ENCODE measurements around the gene IMMP2L. TPM values are rescaled to one million over a fixed set of nuclear protein-coding genes. Genes with fewer than 3 reads are reported as not detected.

Gene IMMP2L
- total and polyA plus RNA-seq, 4 donors = 9.2 to 34.7 (median 11.1) TPM

- ATAC-seq (ENCODE audit: insufficient read depth, low FRiP score) (no peak), DNase-seq (no peak)
- 97 to 98% methylated on average over 4 of the region's 4 CpGs for WGBS, 2 donors
- Histone ChIP-seq H3K4me1 (ENCODE audit: control insufficient read depth in 5 of 5, insufficient read depth in 5 of 5, low read length in 5 of 5) (peaks cover 0 to 7% (median 0%) of the 10 kb centered on the region in 5 donors), H3K9me3 (ENCODE audit: control insufficient read depth in 4 of 4, insufficient read depth in 3 of 4, low read length in 3 of 4) (no peaks in the 10 kb centered on the region), H3K4me3 (no peak overlapping the region), H3K9ac (ENCODE audit: insufficient read depth in 1 of 2, low read length in 2 of 2) (no peak overlapping the region), H3K27ac (ENCODE audit: low read depth in 1 of 2, low read length in 1 of 2) (no peak overlapping the region), H3K36me3 (ENCODE audit: control insufficient read depth in 4 of 4, insufficient read depth in 4 of 4, low read length in 4 of 4) (no peaks in the 10 kb centered on the region), H3K27me3 (ENCODE audit: control insufficient read depth in 3 of 3, insufficient read depth in 3 of 3, low read length in 2 of 3) (no peaks in the 10 kb centered on the region)
- TF ChIP-seq CTCF (IDR thresholded peaks at IDR 0.05; ENCODE audit: control extremely low read depth, extremely low read depth) = no peak
These were observed 432.9 kb downstream of the IMMP2L start for GRCh38 chr7:111129435-111129834.

- Histone ChIP-seq H3K4me3 (no peak overlapping the region), H3K36me3 (ENCODE audit: control insufficient read depth in 4 of 4, insufficient read depth in 4 of 4, low read length in 4 of 4) (peaks cover 0 to 8% (median 4%) of the 10 kb centered on the region in 4 donors), H3K27ac (ENCODE audit: low read depth in 1 of 2, low read length in 1 of 2) (no peak overlapping the region), H3K4me1 (ENCODE audit: control insufficient read depth in 5 of 5, insufficient read depth in 5 of 5, low read length in 5 of 5) (peaks cover 0 to 7% (median 0%) of the 10 kb centered on the region in 5 donors), H3K9me3 (ENCODE audit: control insufficient read depth in 4 of 4, insufficient read depth in 3 of 4, low read length in 3 of 4) (no peaks in the 10 kb centered on the region), H3K9ac (ENCODE audit: insufficient read depth in 1 of 2, low read length in 2 of 2) (no peak overlapping the region), H3K27me3 (ENCODE audit: control insufficient read depth in 3 of 3, insufficient read depth in 3 of 3, low read length in 2 of 3) (no peaks in the 10 kb centered on the region)
- DNase-seq (no peak), ATAC-seq (ENCODE audit: insufficient read depth, low FRiP score) (no peak)
- no peak for TF ChIP-seq CTCF (IDR thresholded peaks at IDR 0.05; ENCODE audit: control extremely low read depth, extremely low read depth)
- 51 to 75% methylated on average over 3 of the region's 3 CpGs for WGBS, 2 donors
These were observed 435.3 kb downstream of the IMMP2L start for GRCh38 chr7:111126987-111127386.

DNA sequence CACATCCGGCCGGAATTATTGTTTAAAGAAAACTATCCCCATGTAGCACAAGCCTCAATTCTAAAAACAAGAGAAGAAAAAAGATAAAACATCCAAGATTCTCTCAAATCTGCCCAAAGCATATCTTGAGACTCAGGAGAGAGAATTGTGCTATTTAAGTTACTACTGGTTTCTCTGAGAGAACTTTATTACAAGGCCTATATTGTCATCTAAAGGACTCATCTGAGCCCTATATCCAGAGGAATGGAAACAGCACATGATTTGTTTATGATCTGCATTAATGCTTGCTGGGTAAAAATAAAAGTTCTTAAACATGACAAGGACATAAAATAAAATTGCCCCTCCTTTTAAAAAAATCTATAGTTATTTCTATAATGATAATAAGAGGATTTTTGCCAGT, 446.3 kb downstream of the IMMP2L start:
- no peak for TF ChIP-seq CTCF (IDR thresholded peaks at IDR 0.05; ENCODE audit: control extremely low read depth, extremely low read depth)
- H3K27me3 ChIP-seq (ENCODE audit: control insufficient read depth in 3 of 3, insufficient read depth in 3 of 3, low read length in 2 of 3) = no peaks in the 10 kb centered on the region
- ATAC-seq (ENCODE audit: insufficient read depth, low FRiP score) (no peak), DNase-seq (no peak)
- no peak overlapping the region for H3K9ac ChIP-seq (ENCODE audit: insufficient read depth in 1 of 2, low read length in 2 of 2)
- 96 to 98% methylated on average over 2 of the region's 2 CpGs for WGBS, 2 donors
- H3K36me3 ChIP-seq (ENCODE audit: control insufficient read depth in 4 of 4, insufficient read depth in 4 of 4, low read length in 4 of 4) = peaks cover 0 to 4% (median 0%) of the 10 kb centered on the region in 4 donors
- H3K4me1 ChIP-seq (ENCODE audit: control insufficient read depth in 5 of 5, insufficient read depth in 5 of 5, low read length in 5 of 5) = peaks cover 0 to 12% (median 6%) of the 10 kb centered on the region in 5 donors
- H3K9me3 ChIP-seq (ENCODE audit: control insufficient read depth in 4 of 4, insufficient read depth in 3 of 4, low read length in 3 of 4) = no peaks in the 10 kb centered on the region
- H3K4me3 ChIP-seq = no peak overlapping the region
- no peak overlapping the region for H3K27ac ChIP-seq (ENCODE audit: low read depth in 1 of 2, low read length in 1 of 2)

Data from lung (tissue), 12 donors.